ENCODE data around the gene STK4. TPM values are rescaled to one million over a fixed set of nuclear protein-coding genes. Genes with fewer than 3 reads are reported as not detected.

Gene STK4
- total and polyA plus RNA-seq, 3 donors from 2014 or later = 24.9 to 42.7 (median 39.6) TPM

DNA sequence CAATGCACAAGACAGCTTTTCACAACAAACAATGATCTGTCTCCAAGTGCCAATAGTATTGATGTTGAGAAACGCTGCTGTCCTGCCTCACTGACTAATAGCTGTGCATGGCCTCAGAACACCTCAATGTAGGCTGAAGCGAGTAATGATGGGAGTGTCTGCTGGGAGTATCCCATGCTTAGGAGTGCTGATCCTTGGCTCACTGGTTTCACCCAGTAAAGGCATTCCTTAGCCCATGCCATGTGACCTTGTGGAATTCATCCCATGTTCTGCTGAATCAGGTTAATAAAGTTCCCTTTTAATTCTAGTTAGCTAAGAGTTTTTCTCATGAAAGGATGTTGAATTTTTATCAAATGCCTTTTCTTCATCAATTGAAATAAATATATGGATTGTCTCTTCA is 161.8 kb downstream of the STK4 start:
- WGBS, 2 donors = 69 to 77% methylated on average over 2 of the region's 2 CpGs
- no peaks in the 10 kb centered on the region for H3K36me3 ChIP-seq (ENCODE audit: low read depth, missing control alignments)
- no peak overlapping the region for H3K4me3 ChIP-seq
- H3K4me1 ChIP-seq = no peaks in the 10 kb centered on the region
- H3K27me3 ChIP-seq = no peaks in the 10 kb centered on the region
- TF ChIP-seq, protein P1, sequence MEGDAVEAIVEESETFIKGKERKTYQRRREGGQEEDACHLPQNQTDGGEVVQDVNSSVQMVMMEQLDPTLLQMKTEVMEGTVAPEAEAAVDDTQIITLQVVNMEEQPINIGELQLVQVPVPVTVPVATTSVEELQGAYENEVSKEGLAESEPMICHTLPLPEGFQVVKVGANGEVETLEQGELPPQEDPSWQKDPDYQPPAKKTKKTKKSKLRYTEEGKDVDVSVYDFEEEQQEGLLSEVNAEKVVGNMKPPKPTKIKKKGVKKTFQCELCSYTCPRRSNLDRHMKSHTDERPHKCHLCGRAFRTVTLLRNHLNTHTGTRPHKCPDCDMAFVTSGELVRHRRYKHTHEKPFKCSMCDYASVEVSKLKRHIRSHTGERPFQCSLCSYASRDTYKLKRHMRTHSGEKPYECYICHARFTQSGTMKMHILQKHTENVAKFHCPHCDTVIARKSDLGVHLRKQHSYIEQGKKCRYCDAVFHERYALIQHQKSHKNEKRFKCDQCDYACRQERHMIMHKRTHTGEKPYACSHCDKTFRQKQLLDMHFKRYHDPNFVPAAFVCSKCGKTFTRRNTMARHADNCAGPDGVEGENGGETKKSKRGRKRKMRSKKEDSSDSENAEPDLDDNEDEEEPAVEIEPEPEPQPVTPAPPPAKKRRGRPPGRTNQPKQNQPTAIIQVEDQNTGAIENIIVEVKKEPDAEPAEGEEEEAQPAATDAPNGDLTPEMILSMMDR (IDR thresholded peaks at IDR 0.05) = no peak
- TF ChIP-seq POLR2A (IDR thresholded peaks at IDR 0.05) = no peak
- no peak overlapping the region for H3K27ac ChIP-seq
- no peaks in the 10 kb centered on the region for H3K9me3 ChIP-seq
- intact Hi-C loops (cut with DNase I; ENCODE audit: low total_unique reads) = no loop called here
- no peak for DNase-seq

Small RNAs within 50 kb of the gene (small RNA-seq; reads per million reads assigned to genes)
- gene RF00019 = 0 reads per million in 2 donors

Other genes starting within 250 kb of the STK4 start
- gene KCNK15, start 220.6 kb upstream of the STK4 start, total RNA-seq = 10 to 100 TPM; 16.9 to 23.4 TPM
- gene KCNK15, start 220.6 kb upstream of the STK4 start, polyA plus RNA-seq (ENCODE audit: insufficient read depth, low read depth, low replicate concordance) = 4.4 TPM
- 10 to 100 TPM; 29.7 to 72.1 TPM for gene RIMS4, start 156.0 kb upstream of the STK4 start, total RNA-seq
- 32.1 TPM for gene RIMS4, start 156.0 kb upstream of the STK4 start, polyA plus RNA-seq (ENCODE audit: insufficient read depth, low read depth, low replicate concordance)
- 100 to 1,000 TPM; 106 to 127 TPM for gene YWHAB, start 80.8 kb upstream of the STK4 start, total RNA-seq
- 125 TPM for gene YWHAB, start 80.8 kb upstream of the STK4 start, polyA plus RNA-seq (ENCODE audit: insufficient read depth, low read depth, low replicate concordance)
- gene PABPC1L, start 56.5 kb upstream of the STK4 start, total RNA-seq = 10 to 100 TPM; 59.2 to 71.7 TPM
- gene PABPC1L, start 56.5 kb upstream of the STK4 start, polyA plus RNA-seq (ENCODE audit: insufficient read depth, low read depth, low replicate concordance) = 27.9 TPM
- 100 to 1,000 TPM; 212 to 246 TPM for gene TOMM34, start 6.1 kb upstream of the STK4 start, total RNA-seq
- 263 TPM for gene TOMM34, start 6.1 kb upstream of the STK4 start, polyA plus RNA-seq (ENCODE audit: insufficient read depth, low read depth, low replicate concordance)
- gene KCNS1, start 134.6 kb downstream of the STK4 start, total RNA-seq = 1 to 10 TPM; 4.6 to 7.7 TPM
- gene KCNS1, start 134.6 kb downstream of the STK4 start, polyA plus RNA-seq (ENCODE audit: insufficient read depth, low read depth, low replicate concordance) = 2.1 TPM
- gene WFDC5, start 148.7 kb downstream of the STK4 start, total RNA-seq = 1 to 10 TPM in 1 of 2 donors, under 1 TPM in 1; 0.87 to 1.4 TPM
- 2.1 TPM for gene WFDC5, start 148.7 kb downstream of the STK4 start, polyA plus RNA-seq (ENCODE audit: insufficient read depth, low read depth, low replicate concordance)
- gene WFDC12, start 158.0 kb downstream of the STK4 start, total RNA-seq = not detected
- gene WFDC12, start 158.0 kb downstream of the STK4 start, polyA plus RNA-seq (ENCODE audit: insufficient read depth, low read depth, low replicate concordance) = not detected
- 1 to 10 TPM in 1 of 2 donors, not detected in 1; 1.2 TPM for gene PI3, start 208.4 kb downstream of the STK4 start, total RNA-seq
- gene PI3, start 208.4 kb downstream of the STK4 start, polyA plus RNA-seq (ENCODE audit: insufficient read depth, low read depth, low replicate concordance) = 0.94 TPM
- gene SEMG1, start 240.5 kb downstream of the STK4 start, total RNA-seq = not detected
- gene SEMG1, start 240.5 kb downstream of the STK4 start, polyA plus RNA-seq (ENCODE audit: insufficient read depth, low read depth, low replicate concordance) = not detected

Data from testis (tissue), 3 donors.